DMS114 treated with DMSO at 0.1 percent for 48 hours (cell line): ENCODE data around the gene DCTN5.
"Not testable (repeated sequence)": the region's sequence is repeated elsewhere in the genome, so short reads cannot be mapped to it uniquely, and the experiment has no call there.

Source experiments
- DNase-seq: peaks from one replicate; lab custom pipeline; 2025; ENCODE audit not compliant: unreplicated experiment; lab: John Stamatoyannopoulos, UW

Gene DCTN5

GRCh38 chr16:23691483-23692189, 50.4 kb downstream of the DCTN5 start:
- no peak for DNase-seq

GRCh38 chr16:23692190-23692837, 51.0 kb downstream of the DCTN5 start:
- no peak for DNase-seq

GRCh38 chr16:23694265-23694643, 53.0 kb downstream of the DCTN5 start:
- no peak for DNase-seq

- DNase-seq = no peak
Measured at GRCh38 chr16:23694644-23695373, 53.5 kb downstream of the DCTN5 start.

GRCh38 chr16:23695756-23696155, 54.5 kb downstream of the DCTN5 start:
- no peak for DNase-seq

- no peak for DNase-seq
Measured at GRCh38 chr16:23699100-23699499, 57.8 kb downstream of the DCTN5 start.

GRCh38 chr16:23700093-23700492, 58.8 kb downstream of the DCTN5 start:
- no peak for DNase-seq

- no peak for DNase-seq
Measured at GRCh38 chr16:23700509-23700908, 59.2 kb downstream of the DCTN5 start.

GRCh38 chr16:23701045-23701444, 59.8 kb downstream of the DCTN5 start:
- no peak for DNase-seq

GRCh38 chr16:23702951-23703350, 61.7 kb downstream of the DCTN5 start:
- DNase-seq = no peak

- DNase-seq = no peak
Measured at GRCh38 chr16:23704772-23705516, 63.7 kb downstream of the DCTN5 start.

- DNase-seq = no peak
Measured at GRCh38 chr16:23705517-23705902, 64.2 kb downstream of the DCTN5 start.

- DNase-seq = no peak
Measured at GRCh38 chr16:23706439-23706838, 65.2 kb downstream of the DCTN5 start.

GRCh38 chr16:23709536-23709935, 68.3 kb downstream of the DCTN5 start:
- DNase-seq = no peak

GRCh38 chr16:23710008-23710407, 68.7 kb downstream of the DCTN5 start:
- no peak for DNase-seq

GRCh38 chr16:23710504-23710903, 69.2 kb downstream of the DCTN5 start:
- DNase-seq = no peak

GRCh38 chr16:23711785-23712184, 70.5 kb downstream of the DCTN5 start:
- DNase-seq = no peak

GRCh38 chr16:23712976-23713375, 71.7 kb downstream of the DCTN5 start, which contains the start of gene ERN2:
TSS of gene ERN2 (minus strand) at chr16:23713222. CDS start at chr16:23713187, 35 bp downstream.
- DNase-seq = no peak

- DNase-seq = no peak
Measured at GRCh38 chr16:23716484-23716883, 75.2 kb downstream of the DCTN5 start.

GRCh38 chr16:23722613-23723240, 81.5 kb downstream of the DCTN5 start:
- DNase-seq = not testable (repeated sequence)
